Kidney capillary endothelial cell (primary cell): ENCODE measurements around the gene HMOX1.

Experiments used
- DNase-seq: peaks from one replicate; pipeline ENCODE4 v3.0.0-alpha.2; 2018; ENCODE audit warnings: low spot score

Gene HMOX1

GRCh38 chr22:35406443-35406842, 25.5 kb downstream of the HMOX1 start:
- no peak for DNase-seq

GRCh38 chr22:35407362-35407761, 26.5 kb downstream of the HMOX1 start:
- no peak for DNase-seq

GRCh38 chr22:35409783-35410662, 29.1 kb downstream of the HMOX1 start:
- DNase-seq = no peak

GRCh38 chr22:35410663-35411034, 29.8 kb downstream of the HMOX1 start:
- DNase-seq = no peak

- DNase-seq = no peak
Measured at GRCh38 chr22:35411102-35411501, 30.2 kb downstream of the HMOX1 start.

GRCh38 chr22:35413624-35414023, 32.7 kb downstream of the HMOX1 start:
- DNase-seq = no peak

GRCh38 chr22:35417606-35418005, 36.7 kb downstream of the HMOX1 start:
- DNase-seq = no peak

GRCh38 chr22:35418088-35418487, 37.2 kb downstream of the HMOX1 start:
- no peak for DNase-seq

GRCh38 chr22:35418731-35419130, 37.8 kb downstream of the HMOX1 start:
- DNase-seq = no peak

- no peak for DNase-seq
Measured at GRCh38 chr22:35419756-35420155, 38.9 kb downstream of the HMOX1 start.

- no peak for DNase-seq
Measured at GRCh38 chr22:35421121-35421520, 40.2 kb downstream of the HMOX1 start.

- no peak for DNase-seq
Measured at GRCh38 chr22:35422145-35422544, 41.2 kb downstream of the HMOX1 start.

GRCh38 chr22:35422936-35423335, 42.0 kb downstream of the HMOX1 start:
- DNase-seq = no peak

GRCh38 chr22:35424081-35424480, 43.2 kb downstream of the HMOX1 start:
- no peak for DNase-seq

GRCh38 chr22:35424761-35425160, 43.9 kb downstream of the HMOX1 start:
- no peak for DNase-seq

GRCh38 chr22:35425546-35425945, 44.6 kb downstream of the HMOX1 start:
- no peak for DNase-seq

- no peak for DNase-seq
Measured at GRCh38 chr22:35425971-35426800, 45.3 kb downstream of the HMOX1 start.

GRCh38 chr22:35426801-35427140, 45.9 kb downstream of the HMOX1 start:
- DNase-seq = no peak

GRCh38 chr22:35430897-35431322, 50.0 kb downstream of the HMOX1 start:
- DNase-seq = peak; percentile 85

- no peak for DNase-seq
Measured at GRCh38 chr22:35431483-35432227, 50.8 kb downstream of the HMOX1 start.

- DNase-seq = no peak
Measured at GRCh38 chr22:35432228-35432905, 51.5 kb downstream of the HMOX1 start.
